Hippocampal formation (tissue), 2 donors: Measurements from ENCODE around the gene DCAF11.
A peak's percentile ranks its signal among the peaks of the same experiment; 100 is the strongest.

ENCODE experiments used
- DNase-seq, 2 donors: peaks; one replicate each; lab custom pipeline; 2025; lab: John Stamatoyannopoulos, UW

DCAF11 gene

GRCh38 chr14:24079491-24080141, 35.0 kb upstream of the DCAF11 start:
- DNase-seq = peak in 1 of 2 donors; percentile 20

DNA sequence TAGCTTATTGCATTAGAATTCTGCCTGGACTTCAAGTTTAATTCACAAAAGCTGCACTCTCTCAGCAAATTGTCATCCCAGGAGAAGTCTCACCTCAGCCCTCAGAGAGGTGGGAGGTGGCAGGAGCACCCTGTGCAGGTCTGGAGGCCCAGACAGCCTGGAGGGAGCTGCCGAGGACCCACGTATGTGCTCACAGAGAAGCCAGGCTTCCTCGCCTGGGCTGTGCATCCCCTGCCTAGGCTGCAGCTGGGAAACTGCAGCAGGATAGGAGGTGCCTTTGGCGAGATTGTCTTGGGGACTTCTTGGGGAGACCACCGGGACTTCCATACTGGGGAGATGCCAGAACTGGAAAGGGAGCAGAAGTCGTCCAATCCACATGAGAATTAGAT, 34.4 kb upstream of the DCAF11 start:
- peak in 1 of 2 donors; percentile 13 for DNase-seq

- peak; percentile 34 to 39 for DNase-seq
Observed at GRCh38 chr14:24080888-24081738, 33.5 kb upstream of the DCAF11 start.

DNA sequence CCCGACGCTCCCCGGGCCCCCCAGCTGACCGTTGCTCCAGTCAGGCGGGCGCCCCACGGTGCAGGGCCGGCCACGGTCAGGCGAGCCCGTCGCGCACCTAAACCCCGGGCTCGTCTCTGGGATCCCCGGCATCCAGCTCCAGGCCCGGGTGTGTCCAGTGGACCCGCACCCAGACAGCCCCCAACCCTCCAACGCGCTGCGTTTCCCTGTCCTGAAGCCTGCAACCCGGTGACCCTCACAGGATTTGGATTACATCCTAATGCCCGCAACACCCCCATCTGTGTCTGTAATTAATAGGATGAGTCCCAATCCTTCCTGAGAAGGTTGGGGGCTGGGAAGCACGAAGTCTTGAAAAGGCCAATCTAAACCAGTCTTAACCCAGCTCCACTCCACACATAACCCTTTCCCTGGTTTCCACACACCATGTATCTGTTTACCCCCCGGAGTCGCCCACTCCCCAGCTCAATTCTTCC, 32.8 kb upstream of the DCAF11 start:
- DNase-seq = no peak

DNA sequence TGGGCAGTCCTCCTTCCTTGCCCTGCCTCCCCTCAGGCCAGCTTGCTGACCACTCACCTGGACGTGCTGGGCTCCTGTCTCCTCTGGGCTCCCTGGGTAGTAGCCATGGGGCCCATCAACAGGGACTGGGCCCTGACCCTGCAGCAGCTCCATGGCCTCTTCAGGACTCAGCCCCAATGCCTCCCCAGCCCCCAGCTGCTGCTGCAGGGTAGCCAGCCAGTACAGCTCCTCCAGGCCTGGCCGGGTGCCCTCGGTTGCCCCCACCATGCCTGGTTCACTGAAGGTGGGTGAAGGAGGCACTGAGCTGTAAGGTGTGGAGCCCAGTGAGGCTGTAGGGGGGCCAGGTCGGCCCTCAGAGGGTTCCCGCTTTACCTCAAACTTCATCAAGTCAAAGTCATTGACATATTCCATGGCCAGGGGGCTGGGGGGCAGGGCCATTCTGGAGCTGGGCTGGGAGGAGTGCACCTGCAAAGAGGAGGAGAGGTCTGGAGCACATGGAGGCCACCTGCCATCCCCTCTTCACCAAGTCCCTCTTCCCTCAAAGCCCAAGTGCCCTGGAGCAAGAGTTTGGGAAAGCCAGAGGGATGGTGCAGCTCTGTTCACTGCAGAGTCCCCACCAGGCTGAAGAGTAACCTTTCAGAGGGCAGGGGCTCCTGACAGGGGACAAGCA, 32.0 kb upstream of the DCAF11 start:
- DNase-seq = no peak

DNA sequence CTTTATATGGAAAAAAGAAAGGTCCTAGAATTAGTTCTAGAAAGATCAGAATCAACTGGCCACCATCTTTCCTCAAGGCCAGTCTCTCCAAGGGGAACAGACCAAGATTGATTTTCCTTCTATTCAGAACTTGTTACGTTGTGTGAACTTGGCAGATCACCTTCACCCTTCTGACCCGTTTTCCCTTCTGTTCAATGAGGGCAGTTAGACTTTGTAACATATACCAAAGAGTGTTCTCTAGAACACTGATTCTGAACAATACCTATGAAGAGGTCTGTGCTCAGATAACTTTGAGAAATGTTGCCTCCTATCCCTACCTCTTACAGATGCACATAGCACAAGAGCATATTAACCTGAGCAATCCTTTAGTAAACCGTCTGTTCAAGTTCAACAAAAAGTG, 31.1 kb upstream of the DCAF11 start:
- no peak for DNase-seq

GRCh38 chr14:24084440-24084839, 30.1 kb upstream of the DCAF11 start:
- no peak for DNase-seq

GRCh38 chr14:24085215-24085614, 29.4 kb upstream of the DCAF11 start:
- no peak for DNase-seq

DNA sequence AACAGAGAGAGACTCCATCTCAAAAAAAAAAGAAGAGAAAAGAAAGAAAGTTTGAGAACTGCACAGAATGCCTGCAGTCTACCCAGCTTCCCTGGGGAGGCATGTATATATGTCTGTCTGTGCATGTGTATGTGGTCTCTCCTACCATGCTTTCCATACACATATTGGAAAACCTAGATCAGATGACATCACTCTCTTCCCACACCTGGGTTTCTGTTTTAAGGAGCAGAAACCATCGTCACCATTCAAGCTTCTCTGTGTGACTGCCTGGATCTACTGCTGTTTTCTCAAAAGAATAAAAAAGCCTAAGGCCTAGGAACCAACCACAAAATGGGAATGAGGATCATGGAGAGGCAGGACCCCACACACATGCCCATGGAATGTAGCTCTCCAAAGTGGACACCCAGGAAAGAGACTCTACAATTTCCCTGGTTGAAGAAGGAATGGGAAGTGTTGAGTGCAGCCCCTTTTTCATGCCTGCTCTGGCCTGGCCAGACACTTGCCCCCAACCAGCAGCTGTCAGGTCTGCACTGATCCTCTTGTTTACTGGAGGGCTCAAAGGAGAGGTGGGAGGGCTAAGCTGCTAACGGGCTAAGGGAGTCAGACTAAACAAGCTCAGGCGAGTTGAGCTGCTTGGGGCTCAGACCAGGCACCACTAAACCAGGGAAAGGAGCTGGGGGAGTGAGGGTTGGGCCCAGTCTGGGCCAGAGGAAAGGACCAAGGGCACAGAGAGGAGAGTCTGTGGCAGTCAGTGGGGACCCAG, 28.2 kb upstream of the DCAF11 start:
- no peak for DNase-seq

DNA sequence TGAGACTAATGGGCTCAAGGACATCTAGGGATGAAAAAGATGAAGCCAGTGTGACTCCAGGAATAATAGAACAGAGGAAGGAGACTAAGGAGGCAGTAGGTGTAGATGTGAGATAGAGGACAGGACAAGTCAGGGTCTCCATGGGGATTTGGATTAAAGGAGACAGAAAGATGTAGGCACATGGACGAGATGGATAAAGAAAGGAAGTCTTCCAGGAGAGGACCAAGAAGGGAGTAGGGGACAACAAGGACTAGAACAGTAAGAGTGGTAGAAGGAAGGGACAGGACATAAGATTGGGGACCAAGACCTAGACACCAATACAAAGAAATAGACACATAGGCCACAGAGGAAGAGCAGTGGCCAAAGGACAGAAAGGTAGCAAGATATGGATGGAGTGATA, 27.6 kb upstream of the DCAF11 start:
- DNase-seq = no peak

GRCh38 chr14:24088095-24088494, 26.5 kb upstream of the DCAF11 start:
- no peak for DNase-seq

DNA sequence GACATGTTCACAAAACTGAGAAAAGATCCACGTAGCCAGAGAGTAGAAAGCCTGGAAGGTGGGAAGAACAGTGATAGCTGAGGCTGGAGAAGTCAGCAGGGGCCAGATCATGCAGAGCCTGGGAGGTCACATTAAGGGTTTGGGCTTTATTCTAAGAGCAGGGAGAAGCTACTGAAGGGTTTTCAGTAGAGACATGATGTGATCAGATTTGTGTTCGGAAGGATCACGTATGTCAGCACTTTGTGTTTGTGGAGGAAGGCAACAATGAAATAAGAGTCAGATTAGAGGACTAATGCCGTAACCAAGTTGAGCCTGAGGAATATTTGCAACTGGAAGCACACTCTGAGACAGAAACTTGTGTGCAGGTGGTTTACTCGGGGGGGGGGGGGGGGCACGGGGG, 24.7 kb upstream of the DCAF11 start:
- DNase-seq = no peak

- no peak for DNase-seq
Observed at GRCh38 chr14:24092110-24092504, 22.5 kb upstream of the DCAF11 start.

- no peak for DNase-seq
Observed at GRCh38 chr14:24092505-24093206, 21.9 kb upstream of the DCAF11 start.

- no peak for DNase-seq
Observed at GRCh38 chr14:24093207-24093900, 21.2 kb upstream of the DCAF11 start.

GRCh38 chr14:24093901-24094840, 20.4 kb upstream of the DCAF11 start, which contains the start of gene PCK2:
TSS of gene PCK2 (plus strand) at chr14:24094311. CDS start at chr14:24094406, 95 bp downstream.
- peak; percentile 73 to 74 for DNase-seq

- peak in 1 of 2 donors; percentile 27 for DNase-seq
Observed at GRCh38 chr14:24094841-24095270, 19.7 kb upstream of the DCAF11 start.

DNA sequence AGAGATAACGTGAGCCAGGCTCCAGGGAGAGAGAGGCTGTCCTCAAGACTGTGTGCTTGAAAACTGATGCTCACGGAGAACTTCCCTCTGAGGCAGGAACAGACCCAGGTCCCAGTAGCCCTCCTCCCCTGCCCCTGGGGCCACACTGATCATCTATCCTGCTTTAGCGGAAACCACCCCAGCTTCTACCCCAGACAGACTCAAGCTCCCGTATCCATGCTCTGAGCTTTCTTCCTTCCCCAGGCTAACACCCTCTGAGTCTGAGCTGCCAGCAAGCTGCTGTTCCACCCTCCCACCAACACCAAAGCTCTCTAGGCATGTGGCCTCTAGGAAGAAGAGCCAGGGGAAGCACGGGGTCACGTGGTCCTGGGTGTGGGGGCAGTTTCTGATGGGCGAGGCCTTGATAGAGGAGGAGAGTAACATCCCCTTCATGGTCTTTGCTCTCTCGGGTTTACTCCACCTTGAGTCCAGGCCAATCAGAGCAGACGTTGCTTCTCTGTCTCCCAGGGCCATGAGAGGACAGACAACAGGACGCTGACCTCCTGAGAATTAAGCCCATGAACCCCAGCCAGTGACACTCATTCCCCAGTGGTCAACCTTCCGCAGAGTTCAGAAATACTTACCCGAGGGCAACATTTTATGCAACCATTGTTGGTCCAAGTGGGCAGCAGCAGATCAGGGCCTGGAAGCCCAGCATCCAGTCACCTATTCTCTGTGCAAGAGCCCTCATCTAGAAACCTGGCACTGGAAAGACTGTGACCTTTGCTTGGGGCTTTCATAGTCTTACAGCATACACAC, 19.1 kb upstream of the DCAF11 start:
- DNase-seq = peak in 1 of 2 donors; percentile 7
